Activated naive CD4-positive, alpha-beta T cell treated with anti-CD3 and anti-CD28 coated beads, Interleukin-2, amount 50 U/mL, for 24 hours (primary cell): ENCODE data around the gene TTC29.
"Not testable (repeated sequence)": the region's sequence is repeated elsewhere in the genome, so short reads cannot be mapped to it uniquely, and the experiment has no call there.

ENCODE experiments used
- H3K27ac Mint-ChIP-seq: one replicate; pipeline ENCODE4 v1.8.0; 2021; ENCODE audit warnings: mild to moderate bottlenecking, mixed read lengths
- H3K27me3 Mint-ChIP-seq: one replicate; pipeline ENCODE4 v1.8.0; 2021; ENCODE audit warnings: mixed read lengths
- H3K36me3 Mint-ChIP-seq: one replicate; pipeline ENCODE4 v1.8.0; 2021; ENCODE audit warnings: mixed read lengths
- H3K4me1 Mint-ChIP-seq: one replicate; pipeline ENCODE4 v1.8.0; 2021; ENCODE audit warnings: mixed read lengths
- H3K4me3 Mint-ChIP-seq: one replicate; pipeline ENCODE4 v1.8.0; 2021; ENCODE audit warnings: mild to moderate bottlenecking, mixed read lengths
- H3K9me3 Mint-ChIP-seq: one replicate; pipeline ENCODE4 v1.8.0; 2021; ENCODE audit warnings: mixed read lengths

TTC29 gene

GRCh38 chr4:146834263-146835034 is 111.2 kb downstream of the TTC29 start:
- Mint-ChIP-seq H3K27ac (no peak overlapping the region), H3K4me3 (no peak overlapping the region), H3K9me3 (no peaks in the 10 kb centered on the region), H3K36me3 (no peaks in the 10 kb centered on the region), H3K4me1 (no peaks in the 10 kb centered on the region), H3K27me3 (peaks cover 7% of the 10 kb centered on the region)

GRCh38 chr4:146833530-146833929 is 112.1 kb downstream of the TTC29 start:
- peaks cover 7% of the 10 kb centered on the region for H3K27me3 Mint-ChIP-seq
- no peak overlapping the region for H3K4me3 Mint-ChIP-seq
- H3K9me3 Mint-ChIP-seq = no peaks in the 10 kb centered on the region
- H3K36me3 Mint-ChIP-seq = no peaks in the 10 kb centered on the region
- H3K4me1 Mint-ChIP-seq = no peaks in the 10 kb centered on the region
- no peak overlapping the region for H3K27ac Mint-ChIP-seq

GRCh38 chr4:146822980-146823379 is 122.7 kb downstream of the TTC29 start:
- H3K9me3 Mint-ChIP-seq = peaks cover 16% of the 10 kb centered on the region
- not testable (repeated sequence) for H3K4me1 Mint-ChIP-seq, H3K27ac Mint-ChIP-seq, H3K4me3 Mint-ChIP-seq, H3K36me3 Mint-ChIP-seq, H3K27me3 Mint-ChIP-seq

GRCh38 chr4:146814750-146815149 is 130.9 kb downstream of the TTC29 start:
- H3K36me3 Mint-ChIP-seq = no peaks in the 10 kb centered on the region
- H3K27ac Mint-ChIP-seq = no peak overlapping the region
- no peak overlapping the region for H3K4me3 Mint-ChIP-seq
- H3K27me3 Mint-ChIP-seq = peaks cover 5% of the 10 kb centered on the region
- H3K9me3 Mint-ChIP-seq = no peaks in the 10 kb centered on the region
- H3K4me1 Mint-ChIP-seq = no peaks in the 10 kb centered on the region

- H3K27me3 Mint-ChIP-seq = peaks cover 12% of the 10 kb centered on the region
- H3K4me3 Mint-ChIP-seq = no peak overlapping the region
- no peaks in the 10 kb centered on the region for H3K4me1 Mint-ChIP-seq
- H3K36me3 Mint-ChIP-seq = no peaks in the 10 kb centered on the region
- no peak overlapping the region for H3K27ac Mint-ChIP-seq
- H3K9me3 Mint-ChIP-seq = no peaks in the 10 kb centered on the region
These were observed 150.0 kb downstream of the TTC29 start for GRCh38 chr4:146795711-146796110.

GRCh38 chr4:146793727-146794126 is 151.9 kb downstream of the TTC29 start:
- Mint-ChIP-seq H3K27ac (no peak overlapping the region), H3K4me3 (no peak overlapping the region), H3K36me3 (no peaks in the 10 kb centered on the region), H3K9me3 (no peaks in the 10 kb centered on the region), H3K27me3 (peaks cover 11% of the 10 kb centered on the region), H3K4me1 (no peaks in the 10 kb centered on the region)

GRCh38 chr4:146791439-146791838 is 154.2 kb downstream of the TTC29 start:
- Mint-ChIP-seq H3K9me3 (no peaks in the 10 kb centered on the region), H3K27me3 (peaks cover 6% of the 10 kb centered on the region), H3K4me3 (no peak overlapping the region), H3K36me3 (no peaks in the 10 kb centered on the region), H3K27ac (no peak overlapping the region), H3K4me1 (no peaks in the 10 kb centered on the region)

GRCh38 chr4:146790515-146790914 is 155.1 kb downstream of the TTC29 start:
- Mint-ChIP-seq H3K4me1 (no peaks in the 10 kb centered on the region), H3K27me3 (peaks cover 6% of the 10 kb centered on the region), H3K36me3 (no peaks in the 10 kb centered on the region), H3K27ac (no peak overlapping the region), H3K9me3 (no peaks in the 10 kb centered on the region), H3K4me3 (no peak overlapping the region)

- no peaks in the 10 kb centered on the region for H3K9me3 Mint-ChIP-seq
- H3K27me3 Mint-ChIP-seq = peaks cover 4% of the 10 kb centered on the region
- H3K4me3 Mint-ChIP-seq = no peak overlapping the region
- H3K4me1 Mint-ChIP-seq = no peaks in the 10 kb centered on the region
- H3K27ac Mint-ChIP-seq = no peak overlapping the region
- no peaks in the 10 kb centered on the region for H3K36me3 Mint-ChIP-seq
These were observed 157.9 kb downstream of the TTC29 start for GRCh38 chr4:146787731-146788130.

- Mint-ChIP-seq H3K4me3 (no peak overlapping the region), H3K27me3 (peaks cover 5% of the 10 kb centered on the region), H3K27ac (no peak overlapping the region), H3K9me3 (peaks cover 14% of the 10 kb centered on the region), H3K4me1 (no peaks in the 10 kb centered on the region), H3K36me3 (no peaks in the 10 kb centered on the region)
These were observed 169.0 kb downstream of the TTC29 start for GRCh38 chr4:146776691-146777090.

- H3K27ac Mint-ChIP-seq = no peak overlapping the region
These were observed 182.1 kb downstream of the TTC29 start for GRCh38 chr4:146763560-146763959.

GRCh38 chr4:146762016-146762415 is 183.6 kb downstream of the TTC29 start:
- H3K9me3 Mint-ChIP-seq = peaks cover 10% of the 10 kb centered on the region
- H3K27me3 Mint-ChIP-seq = peaks cover 4% of the 10 kb centered on the region
- H3K4me3 Mint-ChIP-seq = no peak overlapping the region

More at GRCh38 chr4:146763560-146763959, 182.1 kb downstream of the TTC29 start:
- Mint-ChIP-seq H3K9me3 (peaks cover 5% of the 10 kb centered on the region), H3K27me3 (peaks cover 2% of the 10 kb centered on the region), H3K36me3 (no peaks in the 10 kb centered on the region), H3K4me3 (no peak overlapping the region), H3K4me1 (no peaks in the 10 kb centered on the region)

GRCh38 chr4:146742416-146742815 is 203.2 kb downstream of the TTC29 start:
- H3K4me1 Mint-ChIP-seq = no peaks in the 10 kb centered on the region
- no peak overlapping the region for H3K4me3 Mint-ChIP-seq
- H3K36me3 Mint-ChIP-seq = no peaks in the 10 kb centered on the region
- H3K27ac Mint-ChIP-seq = no peak overlapping the region
- H3K27me3 Mint-ChIP-seq = peaks cover 1% of the 10 kb centered on the region
- no peaks in the 10 kb centered on the region for H3K9me3 Mint-ChIP-seq

More at GRCh38 chr4:146762016-146762415, 183.6 kb downstream of the TTC29 start:
- no peaks in the 10 kb centered on the region for H3K4me1 Mint-ChIP-seq
- H3K36me3 Mint-ChIP-seq = no peaks in the 10 kb centered on the region
- no peak overlapping the region for H3K27ac Mint-ChIP-seq

GRCh38 chr4:146739182-146739581 is 206.5 kb downstream of the TTC29 start:
- no peak overlapping the region for H3K4me3 Mint-ChIP-seq
- no peaks in the 10 kb centered on the region for H3K36me3 Mint-ChIP-seq
- no peaks in the 10 kb centered on the region for H3K4me1 Mint-ChIP-seq
- no peak overlapping the region for H3K27ac Mint-ChIP-seq
- H3K27me3 Mint-ChIP-seq = peaks cover 3% of the 10 kb centered on the region
- H3K9me3 Mint-ChIP-seq = no peaks in the 10 kb centered on the region

GRCh38 chr4:146723519-146723918 is 222.1 kb downstream of the TTC29 start:
- H3K4me3 Mint-ChIP-seq, H3K9me3 Mint-ChIP-seq, H3K27ac Mint-ChIP-seq, H3K36me3 Mint-ChIP-seq, H3K27me3 Mint-ChIP-seq, H3K4me1 Mint-ChIP-seq: not testable (repeated sequence)

GRCh38 chr4:146709956-146710355 is 235.7 kb downstream of the TTC29 start:
- peaks cover 2% of the 10 kb centered on the region for H3K27me3 Mint-ChIP-seq
- no peak overlapping the region for H3K4me3 Mint-ChIP-seq

GRCh38 chr4:146699910-146700309 is 245.8 kb downstream of the TTC29 start:
- Mint-ChIP-seq H3K4me3 (no peak overlapping the region), H3K27me3 (no peaks in the 10 kb centered on the region), H3K27ac (no peak overlapping the region), H3K4me1 (no peaks in the 10 kb centered on the region), H3K9me3 (peaks cover 5% of the 10 kb centered on the region), H3K36me3 (no peaks in the 10 kb centered on the region)

More at GRCh38 chr4:146709956-146710355, 235.7 kb downstream of the TTC29 start:
- Mint-ChIP-seq H3K4me1 (no peaks in the 10 kb centered on the region), H3K36me3 (no peaks in the 10 kb centered on the region), H3K9me3 (no peaks in the 10 kb centered on the region), H3K27ac (no peak overlapping the region)
